GM12878 (cell line): Measurements from ENCODE around the gene DENND1B. TPM values are rescaled to one million over a fixed set of nuclear protein-coding genes. Genes with fewer than 3 reads are reported as not detected.
A peak's percentile ranks its signal among the peaks of the same experiment; 100 is the strongest.

Source experiments
- ATAC-seq: fragments of 200-7000 bp; cut with Tn5 transposase; 3 replicates; pipeline ENCODE4 v1.9.1; 2020; ENCODE audit warnings: mild to moderate bottlenecking, moderate library complexity
- BruUV-seq: library from RNA; stranded (reverse); fragments of 400-500 nt; replicated peaks from 2 replicates; lab custom pipeline; 2021; lab: Mats Ljungman, UMichigan
- CTCF ChIA-PET: fragments of 300-600 bp; sonication (Branson Sonifier 250); formaldehyde crosslinking; extraction: SDS; loops from one replicate; lab custom pipeline; 2021; ENCODE audit warnings: inconsistent platforms; lab: Yijun Ruan, JAX
- POLR2A ChIA-PET: fragments of 350-600 bp; formaldehyde crosslinking; extraction: SDS; loops from one replicate; lab custom pipeline; 2021; ENCODE audit warnings: inconsistent platforms; lab: Charles Lee
- RAD21 ChIA-PET: fragments of 300-600 bp; sonication (Branson Sonifier 250); formaldehyde crosslinking; loops from one replicate; lab custom pipeline; 2023; ENCODE audit warnings: antibody characterized with exemption; ENCODE audit not compliant: unreplicated experiment; lab: Charles Lee
- SMC1A ChIA-PET: fragments of 300-600 bp; sonication (Branson Sonifier 250); formaldehyde crosslinking; loops from one replicate; lab custom pipeline; 2023; ENCODE audit not compliant: unreplicated experiment, uncharacterized antibody; lab: Charles Lee
- DNase-seq: peaks from one replicate; pipeline ENCODE4 v3.0.0-alpha.2; 2011; ENCODE audit warnings: low read depth, low spot score
- FAIRE-seq: peaks from 3 replicates; lab custom pipeline; 2011; peaks lifted over from hg19 to GRCh38; lab: Jason Lieb, UNC
- H2AFZ ChIP-seq: 2 replicates; pipeline ENCODE4 v1.6.0; 2011; ENCODE audit warnings: low read depth, low read length, control low read depth; ENCODE audit not compliant: control insufficient read depth
- H3K27ac ChIP-seq: 2 replicates; pipeline ENCODE4 v1.5.1; 2011; ENCODE audit warnings: control low read depth; ENCODE audit not compliant: control insufficient read depth, insufficient read depth
- H3K27me3 ChIP-seq, 2 experiments: replicated peaks in 1 of 2; 2 replicates each; pipeline versions ENCODE4 v1.6.0 to v1.6.1; 2011; ENCODE audit warnings: low read length in 1 of 2; ENCODE audit not compliant: control insufficient read depth in 2 of 2, insufficient read depth in 2 of 2
- H3K36me3 ChIP-seq, 2 experiments: 2 replicates each; pipeline ENCODE4 v1.5.1; 2011; ENCODE audit warnings: low read length in 1 of 2; ENCODE audit not compliant: control insufficient read depth in 2 of 2, insufficient read depth in 2 of 2
- H3K4me1 ChIP-seq: 2 replicates; pipeline ENCODE4 v1.6.1; 2011; ENCODE audit warnings: mild to moderate bottlenecking, low read length, moderate library complexity, mixed read lengths; ENCODE audit not compliant: control insufficient read depth, insufficient read depth
- H3K4me2 ChIP-seq: 2 replicates; pipeline ENCODE4 v1.6.0; 2011; ENCODE audit warnings: control low read depth; ENCODE audit not compliant: control insufficient read depth, insufficient read depth
- H3K4me3 ChIP-seq: fragments of 200-600 bp; sonication (generic); 2 replicates; pipeline ENCODE4 v1.5.1; 2016
- H3K79me2 ChIP-seq: 2 replicates; pipeline ENCODE4 v1.6.0; 2011; ENCODE audit warnings: low read length; ENCODE audit not compliant: control insufficient read depth, insufficient read depth
- H3K9ac ChIP-seq: 2 replicates; pipeline ENCODE4 v1.8.0; 2011; ENCODE audit warnings: low read length, control low read depth, mixed read lengths; ENCODE audit not compliant: control insufficient read depth, insufficient read depth
- H3K9me3 ChIP-seq: replicated peaks from 3 replicates; pipeline ENCODE4 v1.5.1; 2011; ENCODE audit warnings: mild to moderate bottlenecking, low read length; ENCODE audit not compliant: control insufficient read depth, insufficient read depth
- H4K20me1 ChIP-seq: 2 replicates; pipeline ENCODE4 v1.6.0; 2011; ENCODE audit not compliant: control insufficient read depth, insufficient read depth
- BCL11A ChIP-seq: IDR thresholded peaks from 2 replicates; pipeline ENCODE4 v1.6.1; 2011; ENCODE audit warnings: low read depth, low read length
- CREB1 ChIP-seq: IDR thresholded peaks from 2 replicates; pipeline ENCODE4 v1.6.1; 2012; ENCODE audit warnings: low read depth, mild to moderate bottlenecking, inconsistent platforms
- CREM ChIP-seq: IDR thresholded peaks from 2 replicates; pipeline ENCODE4 v1.6.1; 2014; ENCODE audit warnings: antibody characterized with exemption, low read depth
- FOS ChIP-seq: IDR thresholded peaks from 3 replicates; pipeline ENCODE4 v1.6.1; 2011; ENCODE audit warnings: borderline replicate concordance; ENCODE audit not compliant: insufficient read length; ENCODE audit errors: extremely low read depth
- IRF5 ChIP-seq: fragments of 450-650 bp; IDR thresholded peaks from 2 replicates; pipeline ENCODE4 v1.6.1; 2017; ENCODE audit warnings: borderline replicate concordance
- SREBF2 ChIP-seq: IDR thresholded peaks from 2 replicates; pipeline ENCODE4 v1.6.1; 2012; ENCODE audit warnings: mild to moderate bottlenecking, low read length
- ZBTB40 ChIP-seq: fragments of 450-650 bp; IDR thresholded peaks from 2 replicates; pipeline ENCODE4 v1.6.1; 2016; ENCODE audit warnings: mild to moderate bottlenecking, moderate library complexity, borderline replicate concordance
- WGBS: methylation state at CpG from one replicate; pipeline ENCODE4 v1.1.6; 2016; ENCODE audit warnings: low lambda C conversion rate; ENCODE audit not compliant: insufficient replicate concordance, insufficient coverage; ENCODE audit errors: missing lambda C conversion rate; 5-methylcytosine and 5-hydroxymethylcytosine counted together
- in situ Hi-C: fragments of 300-500 bp; cut with MboI; formaldehyde crosslinking; loops from 9 replicates; pipeline ENCODE4 v1.14.3; 2018; ENCODE audit warnings: mixed read lengths
- intact Hi-C: fragments of 100-400 bp; cut with micrococcal nuclease; formaldehyde crosslinking; loops from one replicate; pipeline ENCODE4 v1.14.2; 2022; ENCODE audit not compliant: unreplicated experiment
- polyA plus RNA-seq, 11 experiments: library from polyadenylated mRNA; depleted of rRNA in 4 of 11; unstranded in 6 of 11; stranded (reverse) in 5 of 11; fragments of >200 nt; fragmentation: Nextera tagmentation in 4 of 11; fragmentation: Illumina TruSeq in 1 of 11; extraction: Ambion mirVana in 4 of 11; extraction: Trizol in 1 of 11; gene quantifications; 1 replicate in 1 of 11; 2 replicates in 10 of 11; pipeline versions ENCODE4 v1.2.1 to v1.2.3, GENCODE V29; 2011 to 2016; ENCODE audit warnings: inconsistent platforms in 2 of 11, missing spikeins in 2 of 11, low read depth in 1 of 11
- total RNA-seq, 4 experiments: library from RNA; depleted of rRNA in 3 of 4; stranded (reverse); fragments of >200 nt in 3 of 4; fragmentation: Illumina TruSeq in 1 of 4; extraction: Trizol in 1 of 4; gene quantifications; 2 replicates each; pipeline versions ENCODE4 v1.2.1 to v1.2.3, GENCODE V29; 2013 to 2021

DENND1B gene
- total and polyA plus RNA-seq, 10 of the 15 experiments (the other 5 are each of a cell fraction or from before 2014, with no cell fraction given): 1.7 to 10.7 (median 8.0) TPM

- FAIRE-seq (no peak), ATAC-seq (no peak), DNase-seq (no peak)
- H3K4me3 ChIP-seq: no peak overlapping the region
- H3K9ac ChIP-seq: no peak overlapping the region
- H2AFZ ChIP-seq: no peak overlapping the region
- no peaks in the 10 kb centered on the region for H3K36me3 ChIP-seq
- no peaks in the 10 kb centered on the region for H3K4me1 ChIP-seq
- ChIA-PET RAD21 (no interaction called here), SMC1A (no interaction called here), POLR2A (no interaction called here), CTCF (interaction anchor here (1.6 kb wide), 1 partner anchor 15 kb away, joined by 3 read pairs; no protein-coding TSS in a partner anchor)
- no peaks in the 10 kb centered on the region for H3K79me2 ChIP-seq
- no peaks in the 10 kb centered on the region for H3K9me3 ChIP-seq
- no TSS peak for BruUV-seq
- TF ChIP-seq CREB1 (no peak), CREM (no peak), FOS (no peak), BCL11A (no peak), SREBF2 (no peak)
- in situ Hi-C loops: no loop called here
- 60% methylated on average over 3 of the region's 3 CpGs for WGBS
- intact Hi-C loops: no loop called here
- H3K27me3 ChIP-seq: no peaks in the 10 kb centered on the region
- H3K4me2 ChIP-seq: no peak overlapping the region
- no peaks in the 10 kb centered on the region for H4K20me1 ChIP-seq
- H3K27ac ChIP-seq: no peak overlapping the region
Observed at GRCh38 chr1:197677313-197677712, 98.0 kb downstream of the DENND1B start.

GRCh38 chr1:197675583-197676208 lies 99.6 kb downstream of the DENND1B start:
- Histone ChIP-seq H2AFZ (no peak overlapping the region), H3K79me2 (no peaks in the 10 kb centered on the region), H3K4me2 (no peak overlapping the region), H3K9me3 (no peaks in the 10 kb centered on the region), H3K9ac (no peak overlapping the region), H3K36me3 (no peaks in the 10 kb centered on the region), H3K27ac (no peak overlapping the region), H3K4me1 (no peaks in the 10 kb centered on the region), H4K20me1 (no peaks in the 10 kb centered on the region), H3K27me3 (no peaks in the 10 kb centered on the region), H3K4me3 (no peak overlapping the region)
- intact Hi-C loops (no loop called here), in situ Hi-C loops (no loop called here)
- BruUV-seq: no TSS peak
- ChIA-PET CTCF (no interaction called here), SMC1A (interaction anchor here (0.7 to 1.5 kb wide), 3 partner anchors 17 to 19 kb away, joined by 3 to 4 read pairs (median 4); no protein-coding TSS in a partner anchor), POLR2A (interaction anchor here (1.1 kb wide), 1 partner anchor 23 kb away, joined by 3 read pairs; no protein-coding TSS in a partner anchor), RAD21 (interaction anchor here (1.3 kb wide), 1 partner anchor 10 kb away, joined by 3 read pairs; no protein-coding TSS in a partner anchor)
- FAIRE-seq: no peak
- ATAC-seq: peak; percentile 34
- WGBS: 51% methylated on average over 5 of the region's 5 CpGs
- TF ChIP-seq ZBTB40 (no peak), IRF5 (no peak)
- DNase-seq: no peak
